Fibroblast of villous mesenchyme (primary cell): Measurements from ENCODE around the gene TTC28. TPM values are rescaled to one million over a fixed set of nuclear protein-coding genes. Genes with fewer than 3 reads are reported as not detected.
A peak's percentile ranks its signal among the peaks of the same experiment; 100 is the strongest.

Experiments
- DNase-seq: peaks from one replicate; pipeline ENCODE4 v3.0.0-alpha.2; 2010; ENCODE audit warnings: low read depth
- H3K4me3 ChIP-seq: 2 replicates; pipeline ENCODE4 v1.5.1; 2011; ENCODE audit warnings: low read depth, mild to moderate bottlenecking, low read length
- total RNA-seq: library from RNA; depleted of rRNA; stranded (reverse); fragments of >200 nt; gene quantifications from 2 replicates; pipeline ENCODE4 v1.2.3, GENCODE V29; 2012
- TF ChIP-seq, protein P1 (sequence below): IDR thresholded peaks from 2 replicates; pipeline ENCODE4 v1.5.1; 2012; ENCODE audit warnings: low read depth, mild to moderate bottlenecking, low read length; ENCODE audit not compliant: insufficient read depth

TTC28 gene
- total RNA-seq, 1 donor = 23.3 TPM

DNA sequence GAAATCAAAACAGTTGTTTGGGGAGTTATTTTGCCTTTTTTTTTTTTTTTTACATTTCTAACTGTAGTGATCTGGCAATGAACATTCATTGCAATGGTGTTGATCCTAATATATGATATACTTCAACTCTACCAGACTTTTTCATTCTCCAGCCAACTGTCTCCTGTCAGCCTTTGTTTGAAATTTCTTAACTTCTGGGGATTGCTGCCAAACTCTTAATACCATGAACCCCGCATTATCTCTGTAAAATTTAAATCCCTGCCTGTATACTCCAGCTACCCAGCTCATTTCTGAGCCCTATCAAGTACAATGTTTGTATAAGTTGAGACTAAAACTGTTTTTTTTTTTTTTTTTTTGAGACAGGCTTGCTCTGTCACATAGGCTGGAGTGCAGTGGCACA, 280.7 kb downstream of the TTC28 start:
- TF ChIP-seq, protein P1, sequence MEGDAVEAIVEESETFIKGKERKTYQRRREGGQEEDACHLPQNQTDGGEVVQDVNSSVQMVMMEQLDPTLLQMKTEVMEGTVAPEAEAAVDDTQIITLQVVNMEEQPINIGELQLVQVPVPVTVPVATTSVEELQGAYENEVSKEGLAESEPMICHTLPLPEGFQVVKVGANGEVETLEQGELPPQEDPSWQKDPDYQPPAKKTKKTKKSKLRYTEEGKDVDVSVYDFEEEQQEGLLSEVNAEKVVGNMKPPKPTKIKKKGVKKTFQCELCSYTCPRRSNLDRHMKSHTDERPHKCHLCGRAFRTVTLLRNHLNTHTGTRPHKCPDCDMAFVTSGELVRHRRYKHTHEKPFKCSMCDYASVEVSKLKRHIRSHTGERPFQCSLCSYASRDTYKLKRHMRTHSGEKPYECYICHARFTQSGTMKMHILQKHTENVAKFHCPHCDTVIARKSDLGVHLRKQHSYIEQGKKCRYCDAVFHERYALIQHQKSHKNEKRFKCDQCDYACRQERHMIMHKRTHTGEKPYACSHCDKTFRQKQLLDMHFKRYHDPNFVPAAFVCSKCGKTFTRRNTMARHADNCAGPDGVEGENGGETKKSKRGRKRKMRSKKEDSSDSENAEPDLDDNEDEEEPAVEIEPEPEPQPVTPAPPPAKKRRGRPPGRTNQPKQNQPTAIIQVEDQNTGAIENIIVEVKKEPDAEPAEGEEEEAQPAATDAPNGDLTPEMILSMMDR = no peak
- peak; percentile 60 for DNase-seq
- no peak overlapping the region for H3K4me3 ChIP-seq

DNA sequence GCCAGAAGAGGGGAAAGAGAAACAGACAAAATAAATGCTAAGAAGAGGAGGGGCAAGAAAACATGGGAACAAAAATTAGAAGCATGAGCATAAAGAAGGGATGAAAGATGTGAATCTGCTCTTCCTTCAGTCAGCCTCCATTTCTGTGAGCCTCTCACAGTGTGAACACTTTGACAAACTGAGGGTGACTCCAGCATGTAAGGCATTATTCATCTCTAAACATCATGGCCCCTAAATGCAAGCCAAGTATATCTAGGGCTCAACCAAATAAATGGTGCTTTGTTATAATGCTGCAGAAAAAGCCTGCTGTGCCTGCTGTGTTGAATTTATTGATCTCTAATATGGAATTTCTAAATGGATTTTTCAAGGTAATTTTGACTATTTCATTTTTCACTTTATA, 281.3 kb downstream of the TTC28 start:
- H3K4me3 ChIP-seq = no peak overlapping the region
- DNase-seq = no peak
- TF ChIP-seq, protein P1 = no peak

DNA sequence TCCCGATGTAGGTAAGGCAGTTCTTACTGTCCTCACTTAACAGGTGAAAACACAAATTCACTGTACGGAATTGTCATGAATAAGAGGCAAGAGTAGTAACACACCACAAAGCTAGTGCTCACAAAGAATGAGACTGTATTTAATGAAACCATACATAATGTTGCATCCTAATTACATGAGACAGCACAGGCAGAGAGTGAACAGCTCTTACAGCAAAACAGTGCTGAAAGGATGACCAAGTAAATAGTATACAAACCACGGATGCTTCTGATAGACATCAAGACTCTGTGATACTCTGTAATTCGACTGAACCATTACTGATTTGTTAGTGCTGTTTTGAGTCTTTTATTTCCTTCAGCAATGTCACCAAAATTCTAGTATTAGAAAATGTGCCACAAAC, 282.3 kb downstream of the TTC28 start:
- no peak overlapping the region for H3K4me3 ChIP-seq
- DNase-seq = peak; percentile 6
- TF ChIP-seq, protein P1 = no peak

DNA sequence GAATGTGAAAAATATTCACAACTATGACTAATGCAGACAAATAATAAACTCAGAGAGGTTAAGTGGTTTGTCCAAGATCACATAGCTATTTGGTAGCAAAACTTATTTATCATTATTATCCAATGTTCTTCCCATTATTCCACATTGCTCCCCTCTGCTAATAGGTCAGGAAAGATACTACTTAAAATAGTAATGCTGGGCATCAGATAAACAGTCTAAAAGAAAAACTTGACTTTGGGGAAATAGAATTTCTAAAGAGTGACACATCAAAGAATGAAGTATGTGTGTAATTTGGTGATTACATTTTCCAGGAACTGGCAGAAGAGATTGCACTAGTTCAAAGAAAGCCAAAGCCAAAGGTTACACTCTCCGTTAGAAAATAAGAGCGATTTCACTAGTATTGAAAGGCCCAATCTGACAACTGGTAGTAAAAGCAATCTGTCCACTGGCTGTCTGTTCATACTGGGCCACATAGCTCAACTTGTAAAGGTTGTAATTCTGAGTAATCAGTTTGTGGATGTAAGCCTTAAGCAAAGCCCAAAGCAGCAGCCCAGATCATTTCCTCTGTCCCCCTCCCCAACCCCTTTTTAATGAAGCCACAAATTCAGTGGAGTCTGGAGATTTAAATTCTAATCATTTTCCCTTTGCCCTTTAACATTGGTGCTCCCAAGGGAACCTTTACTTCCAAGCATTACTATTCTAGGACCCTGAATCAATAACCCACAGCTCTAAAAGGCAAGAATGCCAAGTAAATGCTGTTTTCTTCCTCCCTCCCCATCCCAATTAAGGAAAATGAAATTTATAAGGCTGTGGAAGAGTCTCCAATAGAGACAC, 283.5 kb downstream of the TTC28 start:
- DNase-seq = peak; percentile 46

DNA sequence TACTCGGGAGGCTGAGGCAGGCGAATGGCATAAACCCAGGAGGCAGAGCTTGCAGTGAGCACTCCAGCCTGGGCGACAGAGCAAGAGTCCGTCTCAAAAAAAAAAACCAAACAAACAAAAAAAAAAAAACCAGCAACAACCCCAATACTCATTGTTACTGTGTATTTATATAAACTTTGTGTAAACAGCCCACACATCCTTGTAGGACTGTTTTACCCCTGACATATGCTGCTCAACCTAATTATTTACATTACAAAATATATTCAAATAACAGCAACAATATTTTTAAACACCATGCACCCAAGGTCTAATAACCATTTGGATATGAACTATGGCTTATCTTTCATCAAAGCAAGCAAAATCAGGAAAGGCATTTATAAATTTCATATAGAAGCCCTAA, 284.1 kb downstream of the TTC28 start:
- DNase-seq = no peak
- H3K4me3 ChIP-seq = no peak overlapping the region
- TF ChIP-seq, protein P1 = no peak

More for the DNA sequence above, 283.5 kb downstream of the TTC28 start:
- H3K4me3 ChIP-seq = no peak overlapping the region
- TF ChIP-seq, protein P1 = no peak

DNA sequence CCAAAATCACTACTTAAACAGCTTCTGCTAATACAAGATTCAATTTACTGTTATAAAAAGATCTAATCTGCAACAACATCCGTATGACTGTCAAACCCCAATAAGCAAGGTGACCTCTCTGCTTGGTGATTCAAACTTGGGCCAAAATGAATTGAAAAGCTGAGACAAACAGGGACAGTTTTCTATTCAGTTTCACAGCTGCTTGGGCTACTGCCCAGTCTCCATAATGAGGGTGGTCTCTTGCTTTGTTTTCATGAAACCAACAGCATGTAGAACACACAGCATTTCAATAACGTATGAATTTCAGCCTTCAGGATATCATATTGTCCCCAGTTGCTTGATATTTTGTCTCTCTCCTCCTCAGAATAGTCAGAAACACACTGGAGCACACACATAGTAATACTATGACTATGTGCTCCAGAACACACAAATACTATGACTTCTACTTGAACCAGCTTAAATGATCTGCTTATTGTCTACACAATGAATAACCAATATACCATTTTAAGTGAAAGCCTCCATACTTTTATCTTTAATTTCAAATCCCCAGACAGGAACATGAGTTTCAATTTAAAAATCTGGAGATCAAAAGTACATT, 285.0 kb downstream of the TTC28 start:
- no peak for DNase-seq
- TF ChIP-seq, protein P1 = no peak
- no peak overlapping the region for H3K4me3 ChIP-seq
